BE2C (cell line): ENCODE measurements around the gene SPRY2.

Source experiments
- DNase-seq: peaks from one replicate; pipeline ENCODE4 v3.0.0-alpha.2; 2020
- H3K27me3 ChIP-seq: fragments of 250-450 bp; sonication (Bioruptor Pico); 2 replicates; pipeline ENCODE4 v1.5.1; 2020; ENCODE audit warnings: mild to moderate bottlenecking
- H3K36me3 ChIP-seq: fragments of 250-450 bp; sonication (Bioruptor Pico); 2 replicates; pipeline ENCODE4 v1.5.1; 2020; ENCODE audit warnings: mild to moderate bottlenecking
- H3K4me1 ChIP-seq: fragments of 250-450 bp; sonication (Bioruptor Pico); 2 replicates; pipeline ENCODE4 v1.5.1; 2020
- H3K4me3 ChIP-seq: 2 replicates; pipeline ENCODE4 v1.5.1; 2011; ENCODE audit warnings: low read depth, low read length
- H3K9me3 ChIP-seq: fragments of 250-450 bp; sonication (Bioruptor Pico); 2 replicates; pipeline ENCODE4 v1.5.1; 2020
- CTCF ChIP-seq: IDR thresholded peaks from 2 replicates; pipeline ENCODE4 v1.5.1; 2012; ENCODE audit warnings: mild to moderate bottlenecking, low read depth, low read length

Gene SPRY2

GRCh38 chr13:80339563-80339911 lies 1.4 kb downstream of the SPRY2 start:
- no peak for DNase-seq
- Histone ChIP-seq H3K9me3 (no peaks in the 10 kb centered on the region), H3K4me1 (no peaks in the 10 kb centered on the region; the same call in 1 of the 2 replicates), H3K4me3 (peak overlapping the region; percentile 100), H3K36me3 (peaks cover 30% of the 10 kb centered on the region), H3K27me3 (no peaks in the 10 kb centered on the region)
- TF ChIP-seq CTCF: no peak

- H3K9me3 ChIP-seq: no peaks in the 10 kb centered on the region
- H3K36me3 ChIP-seq: peaks cover 36% of the 10 kb centered on the region
- H3K4me1 ChIP-seq: no peaks in the 10 kb centered on the region; the same call in 1 of the 2 replicates
- H3K27me3 ChIP-seq: no peaks in the 10 kb centered on the region
- H3K4me3 ChIP-seq: peak overlapping the region; percentile 100
- peak; percentile 21 for TF ChIP-seq CTCF
- peak; percentile 82 for DNase-seq
Measured at GRCh38 chr13:80338781-80339562, 2.0 kb downstream of the SPRY2 start.

- DNase-seq: peak; percentile 32
- TF ChIP-seq CTCF: no peak
- no peaks in the 10 kb centered on the region for H3K9me3 ChIP-seq
- H3K27me3 ChIP-seq: no peaks in the 10 kb centered on the region
- H3K36me3 ChIP-seq: peaks cover 48% of the 10 kb centered on the region
- peak overlapping the region; percentile 100 for H3K4me3 ChIP-seq
- no peaks in the 10 kb centered on the region for H3K4me1 ChIP-seq
Measured at GRCh38 chr13:80337288-80338081, 3.4 kb downstream of the SPRY2 start.

- no peak for TF ChIP-seq CTCF
- DNase-seq: no peak
- Histone ChIP-seq H3K4me1 (no peaks in the 10 kb centered on the region), H3K36me3 (peaks cover 54% of the 10 kb centered on the region), H3K9me3 (no peaks in the 10 kb centered on the region), H3K4me3 (peak overlapping the region; percentile 100), H3K27me3 (no peaks in the 10 kb centered on the region)
Measured at GRCh38 chr13:80336776-80337287, 4.1 kb downstream of the SPRY2 start.

GRCh38 chr13:80336370-80336769 lies 4.6 kb downstream of the SPRY2 start:
- no peak for DNase-seq
- peak overlapping the region; percentile 100 for H3K4me3 ChIP-seq
- H3K9me3 ChIP-seq: no peaks in the 10 kb centered on the region
- no peaks in the 10 kb centered on the region for H3K4me1 ChIP-seq
- no peak for TF ChIP-seq CTCF
- H3K27me3 ChIP-seq: no peaks in the 10 kb centered on the region
- H3K36me3 ChIP-seq: peaks cover 55% of the 10 kb centered on the region
